Measurements from ENCODE around the gene NTM. TPM values are rescaled to one million over a fixed set of nuclear protein-coding genes. Genes with fewer than 3 reads are reported as not detected.

The NTM gene
- total and polyA plus RNA-seq, 2 of the 8 experiments (the other 6 are each of a cell fraction or from before 2014, with no cell fraction given) = 13.4 to 20.0 TPM

- Histone ChIP-seq H3K79me1 (ENCODE audit: low read depth, low read length) (no peaks in the 10 kb centered on the region), H2BK120ac (replicated peaks; ENCODE audit: low read depth, low read length) (no peak overlapping the region), H2AFZ (ENCODE audit: low read length) (no peak overlapping the region), H4K91ac (replicated peaks; ENCODE audit: insufficient read length, low read length) (no peak overlapping the region), H3K4me2 (ENCODE audit: insufficient read depth in 1 of 2, low read depth in 2 of 2, low read length in 2 of 2) (no peak overlapping the region), H3K18ac (ENCODE audit: extremely low read depth, low read length) (no peak overlapping the region), H2AK5ac (ENCODE audit: low read depth, low read length) (no peak overlapping the region), H3K23ac (ENCODE audit: insufficient read length) (no peak overlapping the region), H2BK15ac (ENCODE audit: low read length) (no peak overlapping the region), H2BK20ac (ENCODE audit: low read length) (no peak overlapping the region), H3K14ac (ENCODE audit: insufficient read length) (no peak overlapping the region), H3K4ac (replicated peaks; ENCODE audit: insufficient read length, low read depth, low read length) (no peak overlapping the region), H3K23me2 (ENCODE audit: low read depth, low read length) (no peaks in the 10 kb centered on the region), H2BK12ac (ENCODE audit: low read depth, low read length) (no peak overlapping the region), H3K27me3 (replicated peaks in 1 of 4; ENCODE audit: control insufficient read depth in 3 of 4, extremely low read depth in 1 of 4, insufficient read depth in 3 of 4, low read length in 3 of 4) (no peaks in the 10 kb centered on the region; a peak in 1 of 7 replicates), H3K56ac (replicated peaks; ENCODE audit: insufficient read length, low read depth, low read length) (no peak overlapping the region), H3K9ac (replicated peaks in 1 of 4; ENCODE audit: extremely low read depth in 1 of 4, low read depth in 3 of 4, low read length in 3 of 4) (no peak overlapping the region), H3K36me3 (ENCODE audit: control insufficient read depth in 2 of 4, insufficient read depth in 4 of 4, low read length in 3 of 4) (no peaks in the 10 kb centered on the region), H3K9me3 (ENCODE audit: insufficient read depth in 2 of 2, low read depth in 1 of 2, low read length in 1 of 2) (no peaks in the 10 kb centered on the region), H3K79me2 (ENCODE audit: control insufficient read depth in 1 of 2, insufficient read depth in 2 of 2, low read length in 2 of 2) (no peaks in the 10 kb centered on the region), H3K4me1 (replicated peaks in 1 of 4; ENCODE audit: control insufficient read depth in 3 of 4, insufficient read depth in 4 of 4, low read length in 3 of 4) (peaks cover 3 to 9% (median 5%) of the 10 kb centered on the region in 4 experiments; a peak in 5 of 7 replicates), H3K27ac (ENCODE audit: low read depth, low read length) (no peak overlapping the region), H4K8ac (ENCODE audit: extremely low read depth, insufficient read depth, low read length) (no peak overlapping the region), H2BK5ac (ENCODE audit: low read depth, low read length) (no peak overlapping the region), H3K4me3 (ENCODE audit: extremely low read depth in 1 of 4, insufficient read depth in 2 of 4, low read depth in 3 of 4, low read length in 4 of 4) (no peak overlapping the region), H4K5ac (ENCODE audit: insufficient read length, low read depth, low read length) (no peak overlapping the region), H4K20me1 (replicated peaks in 1 of 2; ENCODE audit: control insufficient read depth in 1 of 2, insufficient read depth in 2 of 2, low read length in 2 of 2) (peaks cover 0 to 2% of the 10 kb centered on the region in 2 experiments)
- TF ChIP-seq CREB1 (IDR thresholded peaks at IDR 0.05) (peak; percentile 66), KDM1A (IDR thresholded peaks at IDR 0.05; ENCODE audit: borderline replicate concordance, low read length) (no peak), RAD21 (IDR thresholded peaks at IDR 0.05 in 1 of 2, conservative IDR thresholded peaks at IDR 0.05 in 1 of 2; ENCODE audit: low read depth in 2 of 2, low read length in 2 of 2) (peak; percentile 99), JUND (IDR thresholded peaks at IDR 0.05; ENCODE audit: low read length) (0 out of 2 replicates have a peak, but pooled peaks have one; percentile 16), CTCF (IDR thresholded peaks at IDR 0.05; ENCODE audit: control extremely low read depth in 1 of 3, insufficient read depth in 1 of 3, low read depth in 1 of 3, low read length in 3 of 3) (peak; percentile 95 to 97 (median 97)), CHD2 (IDR thresholded peaks at IDR 0.05; ENCODE audit: low read length) (0 out of 2 replicates have a peak, but pooled peaks have one; percentile 23), CBX5 (IDR thresholded peaks at IDR 0.05; ENCODE audit: low read depth, low read length) (no peak)
- TF ChIP-seq, protein P1, sequence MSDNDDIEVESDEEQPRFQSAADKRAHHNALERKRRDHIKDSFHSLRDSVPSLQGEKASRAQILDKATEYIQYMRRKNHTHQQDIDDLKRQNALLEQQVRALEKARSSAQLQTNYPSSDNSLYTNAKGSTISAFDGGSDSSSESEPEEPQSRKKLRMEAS (IDR thresholded peaks at IDR 0.05) = peak; percentile 55; the same call in 1 of the 2 replicates
- ChIA-PET CTCF (ENCODE audit: partially characterized antibody) (interaction anchor here (0.6 to 31.3 kb wide), 91 partner anchors 9 to 647 kb away, joined by 3 to 1023 read pairs (median 5); no protein-coding TSS in a partner anchor), POLR2A (ENCODE audit: partially characterized antibody) (interaction anchor here (1.1 to 1.4 kb wide), 3 partner anchors 9 to 95 kb away, joined by 3 read pairs; no protein-coding TSS in a partner anchor)
- FAIRE-seq (peak; percentile 85), DNase-seq (ENCODE audit: low read depth in 1 of 2, low spot score in 2 of 2) (peak; percentile 50 to 96)
- 41% methylated on average over 16 of the region's 16 CpGs; no CpG with 5 or more reads in 1 of the 2 experiments for WGBS, 2 experiments (ENCODE audit: extremely low coverage in 1 of 2, insufficient coverage in 1 of 2, insufficient read length in 1 of 2, insufficient replicate concordance in 2 of 2, low coverage in 1 of 2, low lambda C conversion rate in 2 of 2, missing lambda C conversion rate in 1 of 2)
Measured at GRCh38 chr11:131674051-131674755, 303.8 kb downstream of the NTM start.
